KOPT-K1 (cell line): ENCODE measurements around the gene GSTO2.
"Not testable (repeated sequence)": the region's sequence is repeated elsewhere in the genome, so short reads cannot be mapped to it uniquely, and the experiment has no call there.

ENCODE experiments used
- H3K27ac ChIP-seq: fragments of 200-600 bp; sonication (generic); 2 replicates; pipeline ENCODE4 v1.5.1; 2016; ENCODE audit warnings: antibody characterized with exemption, mild to moderate bottlenecking, low read depth, low read length; ENCODE audit not compliant: poor library complexity, severe bottlenecking
- H3K36me3 ChIP-seq: fragments of 200-600 bp; sonication (generic); 2 replicates; pipeline ENCODE4 v1.5.1; 2017; ENCODE audit warnings: antibody characterized with exemption, mild to moderate bottlenecking, low read length, moderate library complexity; ENCODE audit not compliant: insufficient read depth
- H3K9me3 ChIP-seq: fragments of 200-600 bp; sonication (generic); 2 replicates; pipeline ENCODE4 v1.5.1; 2017; ENCODE audit warnings: antibody characterized with exemption, low read length, mild to moderate bottlenecking; ENCODE audit not compliant: insufficient read depth, poor library complexity, severe bottlenecking

GSTO2 gene

GRCh38 chr10:104268713-104269645 is at the start of gene GSTO2:
Gene GSTO2, plus strand, starts transcription at chr10:104269184. Its CDS starts 5,732 bp downstream, at chr10:104274916.
- Histone ChIP-seq H3K9me3 (no peaks in the 10 kb centered on the region), H3K27ac (peak within 1 kb of the TSS; percentile 67), H3K36me3 (peaks cover 41% of the 10 kb centered on the region)

GRCh38 chr10:104220522-104220921 is 48.5 kb upstream of the GSTO2 start:
- Histone ChIP-seq H3K27ac (no peak overlapping the region), H3K9me3 (no peaks in the 10 kb centered on the region), H3K36me3 (no peaks in the 10 kb centered on the region)

- Histone ChIP-seq H3K9me3 (no peaks in the 10 kb centered on the region), H3K27ac (no peak overlapping the region), H3K36me3 (no peaks in the 10 kb centered on the region)
Measured at GRCh38 chr10:104223304-104223703, 45.7 kb upstream of the GSTO2 start.

- no peaks in the 10 kb centered on the region for H3K36me3 ChIP-seq
- H3K27ac ChIP-seq, result no peak overlapping the region
- H3K9me3 ChIP-seq, result peaks cover 50% of the 10 kb centered on the region
Measured at GRCh38 chr10:104230490-104230889, 38.5 kb upstream of the GSTO2 start.

- no peak within 1 kb of the TSS for H3K27ac ChIP-seq
- H3K9me3 ChIP-seq, result peaks cover 57% of the 10 kb centered on the region
- no peaks in the 10 kb centered on the region for H3K36me3 ChIP-seq
Measured at GRCh38 chr10:104231784-104232612, 37.0 kb upstream of the GSTO2 start, which contains the start of gene CFAP43. Gene CFAP43, minus strand, starts transcription at chr10:104232364. Its CDS starts 118 bp downstream, at chr10:104232246.

- Histone ChIP-seq H3K27ac (no peak overlapping the region), H3K9me3 (peaks cover 63% of the 10 kb centered on the region), H3K36me3 (no peaks in the 10 kb centered on the region)
Measured at GRCh38 chr10:104232613-104233102, 36.3 kb upstream of the GSTO2 start.

GRCh38 chr10:104233817-104234216 is 35.2 kb upstream of the GSTO2 start:
- no peaks in the 10 kb centered on the region for H3K36me3 ChIP-seq
- H3K9me3 ChIP-seq, result peaks cover 63% of the 10 kb centered on the region
- no peak overlapping the region for H3K27ac ChIP-seq

- Histone ChIP-seq H3K9me3 (peaks cover 63% of the 10 kb centered on the region), H3K27ac (no peak overlapping the region), H3K36me3 (no peaks in the 10 kb centered on the region)
Measured at GRCh38 chr10:104234934-104235333, 34.0 kb upstream of the GSTO2 start.

GRCh38 chr10:104235801-104236200 is 33.2 kb upstream of the GSTO2 start:
- Histone ChIP-seq H3K36me3 (no peaks in the 10 kb centered on the region), H3K27ac (no peak overlapping the region), H3K9me3 (peaks cover 65% of the 10 kb centered on the region)

- Histone ChIP-seq H3K27ac (no peak overlapping the region), H3K9me3 (peaks cover 24% of the 10 kb centered on the region), H3K36me3 (no peaks in the 10 kb centered on the region)
Measured at GRCh38 chr10:104240078-104240477, 28.9 kb upstream of the GSTO2 start.

- H3K9me3 ChIP-seq, result peaks cover 26% of the 10 kb centered on the region
- H3K27ac ChIP-seq, result no peak overlapping the region
- H3K36me3 ChIP-seq, result no peaks in the 10 kb centered on the region
Measured at GRCh38 chr10:104242545-104242944, 26.4 kb upstream of the GSTO2 start.

GRCh38 chr10:104243009-104243408 is 26.0 kb upstream of the GSTO2 start:
- H3K9me3 ChIP-seq, result peaks cover 27% of the 10 kb centered on the region
- H3K27ac ChIP-seq, H3K36me3 ChIP-seq: not testable (repeated sequence)

- Histone ChIP-seq H3K36me3 (no peaks in the 10 kb centered on the region), H3K9me3 (peaks cover 29% of the 10 kb centered on the region), H3K27ac (no peak overlapping the region)
Measured at GRCh38 chr10:104243512-104243911, 25.5 kb upstream of the GSTO2 start.

GRCh38 chr10:104245066-104245632 is 23.8 kb upstream of the GSTO2 start:
- Histone ChIP-seq H3K36me3 (no peaks in the 10 kb centered on the region), H3K27ac (no peak overlapping the region), H3K9me3 (peaks cover 28% of the 10 kb centered on the region)

GRCh38 chr10:104246976-104247375 is 22.0 kb upstream of the GSTO2 start:
- Histone ChIP-seq H3K9me3 (peaks cover 23% of the 10 kb centered on the region), H3K36me3 (no peaks in the 10 kb centered on the region), H3K27ac (no peak overlapping the region)
